ENCODE results near the gene HIVEP2. TPM values are rescaled to one million over a fixed set of nuclear protein-coding genes. Genes with fewer than 3 reads are reported as not detected.

The HIVEP2 gene
- total RNA-seq, 1 donor from 2014 or later = 27.0 TPM

- intact Hi-C loops (cut with micrococcal nuclease) = no loop called here
Measured at GRCh38 chr6:142758629-142759025, 186.3 kb downstream of the HIVEP2 start.

GRCh38 chr6:142757852-142758628 lies 186.9 kb downstream of the HIVEP2 start:
- intact Hi-C loops (cut with micrococcal nuclease) = no loop called here

GRCh38 chr6:142756215-142756630 lies 188.8 kb downstream of the HIVEP2 start:
- intact Hi-C loops (cut with micrococcal nuclease) = no loop called here

GRCh38 chr6:142753196-142753595 lies 191.8 kb downstream of the HIVEP2 start:
- intact Hi-C loops (cut with micrococcal nuclease) = no loop called here

GRCh38 chr6:142752348-142752747 lies 192.6 kb downstream of the HIVEP2 start:
- intact Hi-C loops (cut with micrococcal nuclease) = no loop called here

GRCh38 chr6:142751452-142751851 lies 193.5 kb downstream of the HIVEP2 start:
- intact Hi-C loops (cut with micrococcal nuclease) = no loop called here

GRCh38 chr6:142750998-142751397 lies 194.0 kb downstream of the HIVEP2 start:
- intact Hi-C loops (cut with micrococcal nuclease) = no loop called here

- intact Hi-C loops (cut with micrococcal nuclease) = loop anchor here (5.0 kb wide), 4 partner anchors 73 to 678 kb away; no protein-coding TSS in a partner anchor
Measured at GRCh38 chr6:142749556-142749955, 195.4 kb downstream of the HIVEP2 start.

- intact Hi-C loops (cut with micrococcal nuclease) = loop anchor here (1.0 to 5.0 kb wide), 7 partner anchors 76 to 681 kb away; no protein-coding TSS in a partner anchor
Measured at GRCh38 chr6:142746524-142746923, 198.5 kb downstream of the HIVEP2 start.

GRCh38 chr6:142744836-142745235 lies 200.1 kb downstream of the HIVEP2 start:
- intact Hi-C loops (cut with micrococcal nuclease) = loop anchor here (5.0 kb wide), 4 partner anchors 77 to 682 kb away; no protein-coding TSS in a partner anchor

GRCh38 chr6:142740449-142740848 lies 204.5 kb downstream of the HIVEP2 start:
- intact Hi-C loops (cut with micrococcal nuclease) = no loop called here

- intact Hi-C loops (cut with micrococcal nuclease) = no loop called here
Measured at GRCh38 chr6:142738731-142739130, 206.2 kb downstream of the HIVEP2 start.

- intact Hi-C loops (cut with micrococcal nuclease) = no loop called here
Measured at GRCh38 chr6:142738035-142738396, 207.0 kb downstream of the HIVEP2 start.

GRCh38 chr6:142737368-142738034 lies 207.5 kb downstream of the HIVEP2 start:
- intact Hi-C loops (cut with micrococcal nuclease) = no loop called here

GRCh38 chr6:142735204-142735603 lies 209.8 kb downstream of the HIVEP2 start:
- intact Hi-C loops (cut with micrococcal nuclease) = no loop called here

GRCh38 chr6:142732790-142733189 lies 212.2 kb downstream of the HIVEP2 start:
- intact Hi-C loops (cut with micrococcal nuclease) = no loop called here

- intact Hi-C loops (cut with micrococcal nuclease) = no loop called here
Measured at GRCh38 chr6:142731611-142732010, 213.4 kb downstream of the HIVEP2 start.

- intact Hi-C loops (cut with micrococcal nuclease) = no loop called here
Measured at GRCh38 chr6:142729618-142730017, 215.4 kb downstream of the HIVEP2 start.

- intact Hi-C loops (cut with micrococcal nuclease) = no loop called here
Measured at GRCh38 chr6:142728910-142729481, 216.0 kb downstream of the HIVEP2 start.

- intact Hi-C loops (cut with micrococcal nuclease) = no loop called here
Measured at GRCh38 chr6:142728364-142728763, 216.6 kb downstream of the HIVEP2 start.

GRCh38 chr6:142726616-142727015 lies 218.4 kb downstream of the HIVEP2 start:
- intact Hi-C loops (cut with micrococcal nuclease) = no loop called here

Data from T-helper 1 cell treated with Interleukin-12 subunit alpha and Interleukin-12 subunit beta and Interleukin-4 antibody, amounts not matched to agents 30 ng/mL and 1 ng/mL, for 36 hours (primary cell).